Dendritic cell treated with granulocyte-macrophage colony-stimulating factor and Interleukin-4, amounts not matched to agents 40 ng/mL and 50 ng/mL, for 4 days (primary cell): ENCODE data around the gene GARIN5B.

ENCODE experiments used
- H3K27ac Mint-ChIP-seq: one replicate; pipeline ENCODE4 v1.8.0; 2022; ENCODE audit warnings: mild to moderate bottlenecking, mixed read lengths
- H3K27me3 Mint-ChIP-seq: one replicate; pipeline ENCODE4 v1.8.0; 2022; ENCODE audit warnings: mild to moderate bottlenecking, mixed read lengths
- H3K36me3 Mint-ChIP-seq: one replicate; pipeline ENCODE4 v1.8.0; 2022; ENCODE audit warnings: low read depth, mixed read lengths
- H3K4me1 Mint-ChIP-seq: one replicate; pipeline ENCODE4 v1.8.0; 2022; ENCODE audit warnings: low read depth, mixed read lengths
- H3K4me3 Mint-ChIP-seq: one replicate; pipeline ENCODE4 v1.8.0; 2022; ENCODE audit warnings: mild to moderate bottlenecking, moderate library complexity, mixed read lengths
- H3K9me3 Mint-ChIP-seq: one replicate; pipeline ENCODE4 v1.8.0; 2022; ENCODE audit warnings: mixed read lengths
- intact Hi-C: fragments of 100-400 bp; cut with micrococcal nuclease; formaldehyde crosslinking; loops from one replicate; pipeline ENCODE4 v1.15.0; 2022

GARIN5B gene

GRCh38 chr19:55305983-55306562 is 57.0 kb downstream of the GARIN5B start:
- peaks cover 21% of the 10 kb centered on the region for H3K4me1 Mint-ChIP-seq
- H3K36me3 Mint-ChIP-seq: no peaks in the 10 kb centered on the region
- no peak overlapping the region for H3K27ac Mint-ChIP-seq
- peaks cover under 1% of the 10 kb centered on the region for H3K27me3 Mint-ChIP-seq
- no peak overlapping the region for H3K4me3 Mint-ChIP-seq
- no peaks in the 10 kb centered on the region for H3K9me3 Mint-ChIP-seq
- intact Hi-C loops: loop anchor here (2.0 kb wide), 1 partner anchor 33 kb away; the partner anchor contains the start of gene KMT5C

DNA sequence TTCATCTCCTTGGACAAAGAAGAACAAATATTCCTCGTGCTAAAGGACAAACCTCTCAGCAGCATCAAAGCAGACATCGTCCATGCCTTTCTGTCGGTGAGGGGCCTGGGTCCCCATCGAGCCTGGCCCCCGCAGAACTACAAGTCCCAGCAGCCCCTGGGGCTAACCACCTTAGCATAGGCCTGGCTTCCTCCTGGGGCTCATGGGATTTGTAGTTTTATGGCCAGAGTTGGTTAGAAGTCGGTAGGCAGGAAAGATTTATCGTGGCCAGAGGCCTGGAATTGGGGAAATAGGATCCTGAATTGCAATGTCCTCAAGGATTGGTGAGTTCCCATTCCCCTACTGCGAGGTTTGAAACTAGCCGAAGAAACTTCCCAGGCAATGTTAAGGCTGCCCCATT is 57.6 kb downstream of the GARIN5B start:
- H3K27me3 Mint-ChIP-seq: peaks cover 4% of the 10 kb centered on the region

DNA sequence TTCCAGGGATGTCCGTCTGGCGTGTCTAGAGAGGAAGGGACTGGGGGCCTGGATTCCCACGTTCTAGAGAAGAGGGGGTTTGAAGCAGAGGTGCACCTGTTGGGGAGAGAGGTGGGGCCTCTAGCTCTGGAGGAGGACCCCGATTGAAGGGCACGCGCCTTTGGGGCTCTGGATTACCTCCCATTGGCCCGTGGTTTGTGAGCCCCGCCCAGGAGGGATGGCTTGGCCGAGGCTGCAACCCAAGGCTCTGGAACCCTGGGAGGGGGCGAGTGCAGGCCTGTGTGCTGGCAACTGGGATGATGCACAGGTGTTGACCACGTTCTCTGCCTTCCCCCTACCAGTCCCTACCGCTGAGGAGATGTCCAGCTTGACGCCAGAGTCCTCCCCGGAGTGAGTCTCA is 58.1 kb downstream of the GARIN5B start:
- peaks cover 21% of the 10 kb centered on the region for H3K4me1 Mint-ChIP-seq
- intact Hi-C loops: loop anchor here (2.0 kb wide), 1 partner anchor 34 kb away; the partner anchor contains the start of gene KMT5C
- H3K27me3 Mint-ChIP-seq: peaks cover 6% of the 10 kb centered on the region
- no peak overlapping the region for H3K4me3 Mint-ChIP-seq
- no peak overlapping the region for H3K27ac Mint-ChIP-seq
- no peaks in the 10 kb centered on the region for H3K9me3 Mint-ChIP-seq
- H3K36me3 Mint-ChIP-seq: no peaks in the 10 kb centered on the region

More for the DNA sequence above, 57.6 kb downstream of the GARIN5B start:
- H3K9me3 Mint-ChIP-seq: no peaks in the 10 kb centered on the region
- no peak overlapping the region for H3K27ac Mint-ChIP-seq
- intact Hi-C loops: loop anchor here (2.0 kb wide), 1 partner anchor 33 kb away; the partner anchor contains the start of gene KMT5C
- H3K4me3 Mint-ChIP-seq: no peak overlapping the region
- no peaks in the 10 kb centered on the region for H3K36me3 Mint-ChIP-seq
- peaks cover 21% of the 10 kb centered on the region for H3K4me1 Mint-ChIP-seq
